Breast epithelium (tissue), 3 donors: ENCODE data around the gene HSD17B2.

ENCODE experiments used
- POLR2A ChIP-seq: fragments of 450-650 bp; IDR thresholded peaks from one replicate; pipeline ENCODE4 v1.6.1; 2016; ENCODE audit warnings: antibody characterized with exemption, mild to moderate bottlenecking, moderate library complexity
- POLR2AphosphoS5 ChIP-seq, 3 donors: sonication (generic); formaldehyde crosslinking; IDR thresholded peaks; one replicate each; pipeline ENCODE4 v1.6.1; 2017; ENCODE audit warnings: antibody characterized with exemption in 3 of 3
- TF ChIP-seq, protein P1 (sequence below), 3 donors: fragments of 450-650 bp; IDR thresholded peaks; one replicate each; pipeline ENCODE4 v1.5.1; 2016 to 2017; ENCODE audit warnings: antibody characterized with exemption in 3 of 3, mild to moderate bottlenecking in 3 of 3, moderate library complexity in 3 of 3

DNA sequence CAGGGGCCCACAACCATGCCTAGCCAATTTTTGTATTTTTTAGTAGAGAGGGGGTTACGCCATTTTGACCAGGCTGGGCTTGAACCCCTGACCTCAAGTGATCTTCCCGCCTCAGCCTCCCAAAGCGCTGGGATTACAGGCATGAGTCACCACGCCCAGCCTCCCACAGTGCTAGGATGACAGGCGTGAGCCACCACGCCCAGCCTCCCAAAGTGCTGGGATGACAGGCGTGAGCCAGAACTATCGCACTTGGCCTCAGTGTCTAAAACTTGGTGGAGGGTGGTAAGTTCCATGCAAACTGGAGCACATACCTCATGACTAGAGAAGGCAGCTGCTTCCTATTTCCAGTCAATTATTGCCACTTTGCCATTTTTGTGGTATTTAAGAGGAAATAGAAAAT lies 7.1 kb downstream of the HSD17B2 start:
- TF ChIP-seq, protein P1, sequence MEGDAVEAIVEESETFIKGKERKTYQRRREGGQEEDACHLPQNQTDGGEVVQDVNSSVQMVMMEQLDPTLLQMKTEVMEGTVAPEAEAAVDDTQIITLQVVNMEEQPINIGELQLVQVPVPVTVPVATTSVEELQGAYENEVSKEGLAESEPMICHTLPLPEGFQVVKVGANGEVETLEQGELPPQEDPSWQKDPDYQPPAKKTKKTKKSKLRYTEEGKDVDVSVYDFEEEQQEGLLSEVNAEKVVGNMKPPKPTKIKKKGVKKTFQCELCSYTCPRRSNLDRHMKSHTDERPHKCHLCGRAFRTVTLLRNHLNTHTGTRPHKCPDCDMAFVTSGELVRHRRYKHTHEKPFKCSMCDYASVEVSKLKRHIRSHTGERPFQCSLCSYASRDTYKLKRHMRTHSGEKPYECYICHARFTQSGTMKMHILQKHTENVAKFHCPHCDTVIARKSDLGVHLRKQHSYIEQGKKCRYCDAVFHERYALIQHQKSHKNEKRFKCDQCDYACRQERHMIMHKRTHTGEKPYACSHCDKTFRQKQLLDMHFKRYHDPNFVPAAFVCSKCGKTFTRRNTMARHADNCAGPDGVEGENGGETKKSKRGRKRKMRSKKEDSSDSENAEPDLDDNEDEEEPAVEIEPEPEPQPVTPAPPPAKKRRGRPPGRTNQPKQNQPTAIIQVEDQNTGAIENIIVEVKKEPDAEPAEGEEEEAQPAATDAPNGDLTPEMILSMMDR (IDR thresholded peaks at IDR 0.05), result no peak
- TF ChIP-seq POLR2AphosphoS5 (IDR thresholded peaks at IDR 0.05) (no peak), POLR2A (no peak)
